A549 (cell line): ENCODE measurements around the gene HSPA2.

Experiments used
- ELK1 ChIP-seq: fragments of 150-350 bp; IDR thresholded peaks from 2 replicates; pipeline ENCODE4 v1.6.1; 2014; ENCODE audit warnings: low read depth, mild to moderate bottlenecking, low read length
- MYC ChIP-seq: IDR thresholded peaks from 2 replicates; pipeline ENCODE4 v1.6.1; 2012; ENCODE audit warnings: mild to moderate bottlenecking, inconsistent platforms, low read length, improper control_type of control experiment, borderline replicate concordance
- PHF8 ChIP-seq: fragments of 200-600 bp; sonication (generic); IDR thresholded peaks from 2 replicates; pipeline ENCODE4 v1.6.1; 2016; ENCODE audit warnings: low read depth, mild to moderate bottlenecking, antibody characterized with exemption, moderate library complexity, borderline replicate concordance
- POLR2A ChIP-seq: IDR thresholded peaks from 2 replicates; pipeline ENCODE4 v1.6.1; 2012; ENCODE audit warnings: mild to moderate bottlenecking, low read length
- RAD21 ChIP-seq, 2 experiments: fragments of >200 bp in 1 of 2; sonication (Bioruptor Twin) in 1 of 2; formaldehyde crosslinking in 1 of 2; IDR thresholded peaks in 1 of 2; conservative IDR thresholded peaks in 1 of 2; 2 replicates in 1 of 2; 3 replicates in 1 of 2; pipeline ENCODE4 v1.6.1; 2012 to 2018; ENCODE audit warnings: inconsistent platforms in 1 of 2
- RFX5 ChIP-seq: fragments of 450-650 bp; IDR thresholded peaks from 2 replicates; pipeline ENCODE4 v1.7.1; 2014; ENCODE audit warnings: antibody characterized with exemption, mild to moderate bottlenecking, moderate library complexity
- TFCP2L1 ChIP-seq: fragments of 250-450 bp; sonication (Bioruptor Pico); IDR thresholded peaks from 2 replicates; pipeline ENCODE4 v1.5.0; 2021; ENCODE audit warnings: mild to moderate bottlenecking
- USF2 ChIP-seq: fragments of 450-650 bp; IDR thresholded peaks from 2 replicates; pipeline ENCODE4 v1.6.1; 2014; ENCODE audit warnings: antibody characterized with exemption
- TF ChIP-seq, protein P1 (sequence below): fragments of >200 bp; sonication (Bioruptor Twin); formaldehyde crosslinking; IDR thresholded peaks from 3 replicates; pipeline ENCODE4 v1.5.1; 2016
- TF ChIP-seq, protein P2 (sequence below): fragments of 250-450 bp; sonication (Bioruptor Pico); IDR thresholded peaks from 2 replicates; pipeline ENCODE4 v1.5.0; 2021; ENCODE audit warnings: mild to moderate bottlenecking, moderate library complexity, borderline replicate concordance

DNA sequence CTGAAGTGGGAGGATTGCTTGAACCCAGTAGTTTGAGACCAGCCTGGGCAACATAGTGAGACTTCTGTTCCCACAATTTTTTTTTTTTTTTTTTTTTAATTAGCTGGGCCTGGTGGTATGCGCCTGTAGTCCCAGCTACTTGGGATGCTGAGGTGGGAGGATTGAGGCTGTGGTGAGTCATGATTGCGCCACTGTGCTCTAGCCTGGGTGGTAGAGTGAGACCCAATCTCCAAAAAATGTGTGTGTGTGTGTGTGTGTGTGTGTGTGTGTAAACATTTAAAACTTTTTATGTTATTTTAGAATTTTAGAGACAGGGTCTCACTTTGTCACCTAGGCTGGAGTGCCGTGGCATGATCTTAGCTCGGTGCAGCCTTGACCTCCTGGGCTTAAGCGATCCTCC is 16.0 kb downstream of the HSPA2 start:
- TF ChIP-seq ELK1 (no peak), MYC (no peak), RFX5 (no peak), POLR2A (no peak), PHF8 (no peak), TFCP2L1 (no peak), RAD21 (conservative IDR thresholded peaks at IDR 0.05 in 1 of 2, IDR thresholded peaks at IDR 0.05 in 1 of 2) (no peak), USF2 (no peak)
- TF ChIP-seq, protein P1, sequence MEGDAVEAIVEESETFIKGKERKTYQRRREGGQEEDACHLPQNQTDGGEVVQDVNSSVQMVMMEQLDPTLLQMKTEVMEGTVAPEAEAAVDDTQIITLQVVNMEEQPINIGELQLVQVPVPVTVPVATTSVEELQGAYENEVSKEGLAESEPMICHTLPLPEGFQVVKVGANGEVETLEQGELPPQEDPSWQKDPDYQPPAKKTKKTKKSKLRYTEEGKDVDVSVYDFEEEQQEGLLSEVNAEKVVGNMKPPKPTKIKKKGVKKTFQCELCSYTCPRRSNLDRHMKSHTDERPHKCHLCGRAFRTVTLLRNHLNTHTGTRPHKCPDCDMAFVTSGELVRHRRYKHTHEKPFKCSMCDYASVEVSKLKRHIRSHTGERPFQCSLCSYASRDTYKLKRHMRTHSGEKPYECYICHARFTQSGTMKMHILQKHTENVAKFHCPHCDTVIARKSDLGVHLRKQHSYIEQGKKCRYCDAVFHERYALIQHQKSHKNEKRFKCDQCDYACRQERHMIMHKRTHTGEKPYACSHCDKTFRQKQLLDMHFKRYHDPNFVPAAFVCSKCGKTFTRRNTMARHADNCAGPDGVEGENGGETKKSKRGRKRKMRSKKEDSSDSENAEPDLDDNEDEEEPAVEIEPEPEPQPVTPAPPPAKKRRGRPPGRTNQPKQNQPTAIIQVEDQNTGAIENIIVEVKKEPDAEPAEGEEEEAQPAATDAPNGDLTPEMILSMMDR, result no peak
- TF ChIP-seq, protein P2, sequence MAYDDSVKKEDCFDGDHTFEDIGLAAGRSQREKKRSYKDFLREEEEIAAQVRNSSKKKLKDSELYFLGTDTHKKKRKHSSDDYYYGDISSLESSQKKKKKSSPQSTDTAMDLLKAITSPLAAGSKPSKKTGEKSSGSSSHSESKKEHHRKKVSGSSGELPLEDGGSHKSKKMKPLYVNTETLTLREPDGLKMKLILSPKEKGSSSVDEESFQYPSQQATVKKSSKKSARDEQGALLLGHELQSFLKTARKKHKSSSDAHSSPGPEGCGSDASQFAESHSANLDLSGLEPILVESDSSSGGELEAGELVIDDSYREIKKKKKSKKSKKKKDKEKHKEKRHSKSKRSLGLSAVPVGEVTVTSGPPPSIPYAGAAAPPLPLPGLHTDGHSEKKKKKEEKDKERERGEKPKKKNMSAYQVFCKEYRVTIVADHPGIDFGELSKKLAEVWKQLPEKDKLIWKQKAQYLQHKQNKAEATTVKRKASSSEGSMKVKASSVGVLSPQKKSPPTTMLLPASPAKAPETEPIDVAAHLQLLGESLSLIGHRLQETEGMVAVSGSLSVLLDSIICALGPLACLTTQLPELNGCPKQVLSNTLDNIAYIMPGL (CRISPR knock-in tag), result no peak
